ENCODE data around the gene RAMP3. TPM values are rescaled to one million over a fixed set of nuclear protein-coding genes. Genes with fewer than 3 reads are reported as not detected.

Gene RAMP3
- total and polyA plus RNA-seq, 10 of the 15 experiments (the other 5 are each of a cell fraction or from before 2014, with no cell fraction given) = not detected

GRCh38 chr7:45193828-45194227 lies 36.2 kb downstream of the RAMP3 start:
- Histone ChIP-seq H3K27me3 (replicated peaks in 1 of 2; ENCODE audit: control insufficient read depth in 2 of 2, insufficient read depth in 2 of 2, low read length in 1 of 2) (no peaks in the 10 kb centered on the region), H3K79me2 (ENCODE audit: control insufficient read depth, insufficient read depth, low read length) (no peaks in the 10 kb centered on the region), H4K20me1 (ENCODE audit: control insufficient read depth, insufficient read depth) (no peaks in the 10 kb centered on the region), H3K9me3 (replicated peaks; ENCODE audit: control insufficient read depth, insufficient read depth, low read length) (no peaks in the 10 kb centered on the region; the same call in 2 of the 3 replicates), H3K4me1 (ENCODE audit: control insufficient read depth, insufficient read depth, low read length) (peaks cover 5% of the 10 kb centered on the region), H3K27ac (ENCODE audit: control insufficient read depth, insufficient read depth) (no peak overlapping the region), H3K4me3 (no peak overlapping the region), H3K4me2 (ENCODE audit: control insufficient read depth, insufficient read depth) (no peak overlapping the region), H3K36me3 (ENCODE audit: control insufficient read depth in 2 of 2, insufficient read depth in 2 of 2, low read length in 1 of 2) (no peaks in the 10 kb centered on the region), H2AFZ (ENCODE audit: control insufficient read depth, low read depth, low read length) (no peak overlapping the region), H3K9ac (ENCODE audit: control insufficient read depth, insufficient read depth, low read length) (no peak overlapping the region)
- DNase-seq (ENCODE audit: low read depth, low spot score) = no peak
- ATAC-seq = no peak
- ChIA-PET RAD21 (ENCODE audit: unreplicated experiment) (interaction anchor here (1.0 kb wide), 1 partner anchor 57 kb away, joined by 3 read pairs; no protein-coding TSS in a partner anchor), POLR2A (no interaction called here), CTCF (no interaction called here), SMC1A (ENCODE audit: uncharacterized antibody, unreplicated experiment) (no interaction called here)
- no peak for FAIRE-seq
- BruUV-seq (replicated peaks) = no TSS peak
- 60% methylated on average over 4 of the region's 4 CpGs for WGBS (ENCODE audit: insufficient coverage, insufficient replicate concordance, low lambda C conversion rate, missing lambda C conversion rate)
- in situ Hi-C loops (cut with MboI) = no loop called here
- intact Hi-C loops (cut with micrococcal nuclease; ENCODE audit: unreplicated experiment) = no loop called here
- TF ChIP-seq HSF1 (IDR thresholded peaks at IDR 0.05; ENCODE audit: low read depth, low read length) (no peak), REST (IDR thresholded peaks at IDR 0.05; ENCODE audit: low read depth, low read length) (no peak), USF1 (IDR thresholded peaks at IDR 0.05; ENCODE audit: borderline replicate concordance, extremely low read length, insufficient read depth, low read depth, low read length) (no peak), CBX3 (IDR thresholded peaks at IDR 0.05; ENCODE audit: borderline replicate concordance, low read depth) (no peak), EGR1 (IDR thresholded peaks at IDR 0.05; ENCODE audit: borderline replicate concordance in 1 of 2, low read depth in 2 of 2, low read length in 2 of 2) (no peak), RCOR1 (conservative IDR thresholded peaks at IDR 0.05; ENCODE audit: low read depth, low read length) (no peak), ETV6 (conservative IDR thresholded peaks at IDR 0.05 in 1 of 2, IDR thresholded peaks at IDR 0.05 in 1 of 2; ENCODE audit: borderline replicate concordance in 1 of 2, low read depth in 1 of 2) (no peak), E2F4 (IDR thresholded peaks at IDR 0.05; ENCODE audit: low read depth, low read length) (no peak), ZBED1 (IDR thresholded peaks at IDR 0.05; ENCODE audit: borderline replicate concordance) (no peak), SKIL (IDR thresholded peaks at IDR 0.05; ENCODE audit: low read depth, poor library complexity, severe bottlenecking) (no peak), CEBPB (IDR thresholded peaks at IDR 0.05; ENCODE audit: borderline replicate concordance in 1 of 2, low read depth in 2 of 2, low read length in 2 of 2) (no peak), SPI1 (IDR thresholded peaks at IDR 0.05; ENCODE audit: borderline replicate concordance, insufficient read depth, low read depth, low read length) (no peak), IKZF1 (conservative IDR thresholded peaks at IDR 0.05) (no peak), RUNX3 (IDR thresholded peaks at IDR 0.05; ENCODE audit: low read length) (no peak)

Measured in GM12878 (cell line).